SH-SY5Y (cell line): ENCODE data around the gene AHR.

Experiments
- GATA2 ChIP-seq: IDR thresholded peaks from 2 replicates; pipeline ENCODE4 v1.6.1; 2011; ENCODE audit warnings: mild to moderate bottlenecking, low read depth, low read length
- GATA3 ChIP-seq: IDR thresholded peaks from 2 replicates; pipeline ENCODE4 v1.6.1; 2011; ENCODE audit warnings: low read depth, mild to moderate bottlenecking, low read length, moderate library complexity

DNA sequence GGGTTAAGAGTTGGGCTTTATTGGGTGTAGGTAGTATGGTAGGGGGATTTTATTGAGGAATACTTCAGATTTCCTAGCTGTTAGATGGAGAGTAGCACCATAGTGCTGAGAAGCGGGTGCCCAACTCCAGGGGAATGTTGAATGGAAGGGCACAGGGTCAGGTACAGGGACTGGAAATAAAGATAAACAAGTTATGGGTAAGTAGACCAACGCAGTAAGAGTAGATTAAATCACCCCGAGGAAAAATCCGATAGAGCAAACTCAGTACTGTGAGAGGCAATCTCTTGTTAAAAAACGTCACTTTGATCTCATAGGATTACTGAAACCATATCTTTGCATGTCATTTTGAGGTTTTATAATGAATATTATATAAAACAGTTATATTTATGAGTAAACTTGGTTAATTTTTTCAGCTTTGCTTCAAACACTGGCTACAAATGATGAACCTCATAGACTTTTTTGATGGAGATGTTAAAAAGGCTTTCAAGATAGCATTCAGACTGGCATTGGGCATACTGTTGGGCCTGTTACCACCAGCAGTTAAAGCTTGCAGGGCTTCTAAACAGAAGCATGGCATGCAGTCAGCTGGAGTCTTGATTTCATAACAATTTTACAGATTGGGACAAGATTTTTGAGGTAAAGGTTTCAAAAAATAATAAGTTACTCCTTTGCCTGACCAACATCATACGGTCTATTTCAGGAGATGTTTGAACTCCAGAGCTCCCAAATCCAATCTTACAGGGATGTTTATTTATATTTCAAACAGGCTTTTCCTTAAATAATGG, 7.1 kb downstream of the AHR start:
- TF ChIP-seq GATA2 (no peak), GATA3 (no peak)
